Measurements from ENCODE around the gene SLC1A7.

DNA sequence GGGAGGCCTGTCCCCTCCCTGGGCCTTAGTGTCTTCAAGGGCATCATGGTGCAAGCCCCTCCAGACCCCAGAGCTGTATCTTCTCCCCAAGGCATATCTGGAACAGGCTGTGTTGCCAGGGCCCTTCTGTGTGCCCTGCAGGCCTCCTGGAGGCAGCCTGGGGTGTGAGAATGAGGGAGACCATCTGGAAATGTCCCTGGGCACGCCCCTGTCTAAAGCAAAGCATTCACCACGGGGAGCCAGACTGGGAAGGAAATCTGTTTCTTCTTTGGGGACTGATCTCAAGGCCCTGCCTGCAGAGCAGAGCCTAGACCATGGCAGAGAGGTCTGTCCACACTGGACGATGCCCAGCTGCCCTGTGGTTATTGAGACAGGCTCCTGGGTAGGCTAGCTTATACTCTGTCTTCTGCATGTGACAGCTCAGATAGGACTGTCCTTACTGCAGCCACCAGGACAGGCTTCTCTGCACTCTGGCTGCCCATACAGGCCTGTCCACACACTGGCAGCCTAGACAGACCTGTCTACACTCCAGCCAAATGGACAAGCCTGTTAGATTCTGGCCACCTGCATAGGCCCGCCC is 55.9 kb downstream of the SLC1A7 start:
- TF ChIP-seq, protein P1, sequence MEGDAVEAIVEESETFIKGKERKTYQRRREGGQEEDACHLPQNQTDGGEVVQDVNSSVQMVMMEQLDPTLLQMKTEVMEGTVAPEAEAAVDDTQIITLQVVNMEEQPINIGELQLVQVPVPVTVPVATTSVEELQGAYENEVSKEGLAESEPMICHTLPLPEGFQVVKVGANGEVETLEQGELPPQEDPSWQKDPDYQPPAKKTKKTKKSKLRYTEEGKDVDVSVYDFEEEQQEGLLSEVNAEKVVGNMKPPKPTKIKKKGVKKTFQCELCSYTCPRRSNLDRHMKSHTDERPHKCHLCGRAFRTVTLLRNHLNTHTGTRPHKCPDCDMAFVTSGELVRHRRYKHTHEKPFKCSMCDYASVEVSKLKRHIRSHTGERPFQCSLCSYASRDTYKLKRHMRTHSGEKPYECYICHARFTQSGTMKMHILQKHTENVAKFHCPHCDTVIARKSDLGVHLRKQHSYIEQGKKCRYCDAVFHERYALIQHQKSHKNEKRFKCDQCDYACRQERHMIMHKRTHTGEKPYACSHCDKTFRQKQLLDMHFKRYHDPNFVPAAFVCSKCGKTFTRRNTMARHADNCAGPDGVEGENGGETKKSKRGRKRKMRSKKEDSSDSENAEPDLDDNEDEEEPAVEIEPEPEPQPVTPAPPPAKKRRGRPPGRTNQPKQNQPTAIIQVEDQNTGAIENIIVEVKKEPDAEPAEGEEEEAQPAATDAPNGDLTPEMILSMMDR (IDR thresholded peaks at IDR 0.05): no peak
- no peak for TF ChIP-seq POLR2AphosphoS5 (IDR thresholded peaks at IDR 0.05; ENCODE audit: insufficient read depth in 1 of 2, low read depth in 1 of 2)
- no peak for TF ChIP-seq POLR2A (IDR thresholded peaks at IDR 0.05)
